C1 segment of cervical spinal cord (tissue), 14 donors: ENCODE results near the gene STARD8.
"Not testable (repeated sequence)": the region's sequence is repeated elsewhere in the genome, so short reads cannot be mapped to it uniquely, and the experiment has no call there.

ENCODE experiments used
- DNase-seq, 14 donors: peaks; one replicate each; lab custom pipeline; 2025; lab: John Stamatoyannopoulos, UW

Gene STARD8

GRCh38 chrX:68717663-68718442 lies 70.4 kb downstream of the STARD8 start:
- no peak for DNase-seq

- DNase-seq, result no peak
Measured at GRCh38 chrX:68718443-68718820, 71.0 kb downstream of the STARD8 start.

- DNase-seq, result no peak
Measured at GRCh38 chrX:68719181-68719903, 71.9 kb downstream of the STARD8 start.

GRCh38 chrX:68719904-68720614 lies 72.6 kb downstream of the STARD8 start:
- no peak for DNase-seq

GRCh38 chrX:68720851-68721250 lies 73.4 kb downstream of the STARD8 start:
- no peak for DNase-seq

- DNase-seq, result no peak
Measured at GRCh38 chrX:68721546-68721945, 74.1 kb downstream of the STARD8 start.

- no peak for DNase-seq
Measured at GRCh38 chrX:68721991-68722860, 74.8 kb downstream of the STARD8 start.

- DNase-seq, result no peak
Measured at GRCh38 chrX:68723491-68724155, 76.2 kb downstream of the STARD8 start.

- no peak for DNase-seq
Measured at GRCh38 chrX:68724531-68725020, 77.1 kb downstream of the STARD8 start.

- no peak for DNase-seq
Measured at GRCh38 chrX:68725756-68726365, 78.4 kb downstream of the STARD8 start.

GRCh38 chrX:68726366-68726765 lies 78.9 kb downstream of the STARD8 start:
- DNase-seq, result no peak

GRCh38 chrX:68727696-68728095 lies 80.2 kb downstream of the STARD8 start:
- no peak for DNase-seq

- no peak for DNase-seq
Measured at GRCh38 chrX:68728186-68728585, 80.7 kb downstream of the STARD8 start.

- DNase-seq, result no peak
Measured at GRCh38 chrX:68731254-68731653, 83.8 kb downstream of the STARD8 start.

- DNase-seq, result peak in 4 of 14 donors; percentile 1 to 17 (median 2)
Measured at GRCh38 chrX:68732906-68733493, 85.5 kb downstream of the STARD8 start.

GRCh38 chrX:68735266-68735665 lies 87.8 kb downstream of the STARD8 start:
- DNase-seq, result no peak

GRCh38 chrX:68741864-68742263 lies 94.4 kb downstream of the STARD8 start:
- not testable (repeated sequence) for DNase-seq

- no peak for DNase-seq
Measured at GRCh38 chrX:68743754-68744153, 96.3 kb downstream of the STARD8 start.

GRCh38 chrX:68746988-68747387 lies 99.5 kb downstream of the STARD8 start:
- DNase-seq, result no peak

- DNase-seq, result no peak
Measured at GRCh38 chrX:68748030-68748429, 100.6 kb downstream of the STARD8 start.
